Measurements from ENCODE around the gene EFCAB13. TPM values are rescaled to one million over a fixed set of nuclear protein-coding genes. Genes with fewer than 3 reads are reported as not detected.

EFCAB13 gene
- total RNA-seq, 1 donor from 2014 or later: 3.0 TPM

GRCh38 chr17:47291242-47291873, 32.4 kb upstream of the EFCAB13 start:
- DNase-seq (ENCODE audit: low spot score): no peak
- intact Hi-C loops (cut with DNase I): no loop called here

GRCh38 chr17:47292206-47292605, 31.5 kb upstream of the EFCAB13 start:
- intact Hi-C loops (cut with DNase I): no loop called here
- no peak for DNase-seq (ENCODE audit: low spot score)

- intact Hi-C loops (cut with DNase I): no loop called here
- no peak for DNase-seq (ENCODE audit: low spot score)
Observed at GRCh38 chr17:47295037-47295873, 28.5 kb upstream of the EFCAB13 start.

GRCh38 chr17:47295874-47296255, 27.9 kb upstream of the EFCAB13 start:
- intact Hi-C loops (cut with DNase I): no loop called here
- DNase-seq (ENCODE audit: low spot score): no peak

GRCh38 chr17:47297661-47298400, 25.9 kb upstream of the EFCAB13 start:
- intact Hi-C loops (cut with DNase I): no loop called here

GRCh38 chr17:47298712-47299111, 25.0 kb upstream of the EFCAB13 start:
- intact Hi-C loops (cut with DNase I): no loop called here
- no peak for DNase-seq (ENCODE audit: low spot score)

More at GRCh38 chr17:47297661-47298400, 25.9 kb upstream of the EFCAB13 start:
- DNase-seq (ENCODE audit: low spot score): no peak

- DNase-seq (ENCODE audit: low spot score): no peak
- intact Hi-C loops (cut with DNase I): no loop called here
Observed at GRCh38 chr17:47299239-47299910, 24.4 kb upstream of the EFCAB13 start.

GRCh38 chr17:47300718-47301117, 23.0 kb upstream of the EFCAB13 start:
- intact Hi-C loops (cut with DNase I): no loop called here
- no peak for DNase-seq (ENCODE audit: low spot score)

GRCh38 chr17:47301161-47301560, 22.6 kb upstream of the EFCAB13 start:
- intact Hi-C loops (cut with DNase I): no loop called here
- DNase-seq (ENCODE audit: low spot score): no peak

GRCh38 chr17:47301831-47302230, 21.9 kb upstream of the EFCAB13 start:
- intact Hi-C loops (cut with DNase I): no loop called here
- DNase-seq (ENCODE audit: low spot score): no peak

GRCh38 chr17:47304186-47304585, 19.6 kb upstream of the EFCAB13 start:
- DNase-seq (ENCODE audit: low spot score): no peak
- intact Hi-C loops (cut with DNase I): no loop called here

- intact Hi-C loops (cut with DNase I): no loop called here
- no peak for DNase-seq (ENCODE audit: low spot score)
Observed at GRCh38 chr17:47305302-47305923, 18.3 kb upstream of the EFCAB13 start.

GRCh38 chr17:47310186-47310733, 13.5 kb upstream of the EFCAB13 start:
- intact Hi-C loops (cut with DNase I): no loop called here
- DNase-seq (ENCODE audit: low spot score): no peak

- intact Hi-C loops (cut with DNase I): no loop called here
- no peak for DNase-seq (ENCODE audit: low spot score)
Observed at GRCh38 chr17:47311420-47311819, 12.3 kb upstream of the EFCAB13 start.

GRCh38 chr17:47315451-47316266, 8.1 kb upstream of the EFCAB13 start:
- intact Hi-C loops (cut with DNase I): loop anchor here (1.0 kb wide), 1 partner anchor 86 kb away; no protein-coding TSS in a partner anchor
- DNase-seq (ENCODE audit: low spot score): no peak

- DNase-seq (ENCODE audit: low spot score): no peak
- intact Hi-C loops (cut with DNase I): loop anchor here (1.0 kb wide), 1 partner anchor 87 kb away; no protein-coding TSS in a partner anchor
Observed at GRCh38 chr17:47316311-47316710, 7.4 kb upstream of the EFCAB13 start.

- intact Hi-C loops (cut with DNase I): no loop called here
- no peak for DNase-seq (ENCODE audit: low spot score)
Observed at GRCh38 chr17:47317119-47317518, 6.6 kb upstream of the EFCAB13 start.

GRCh38 chr17:47318197-47318918, 5.4 kb upstream of the EFCAB13 start:
- intact Hi-C loops (cut with DNase I): no loop called here
- DNase-seq (ENCODE audit: low spot score): no peak
